Upper lobe of left lung (tissue), 4 donors: ENCODE measurements around the gene DIAPH3.

Source experiments
- CTCF ChIP-seq, 6 experiments: fragments of 450-650 bp in 4 of 6; fragments of 200-600 bp in 2 of 6; sonication (generic) in 2 of 6; IDR thresholded peaks; one replicate each; pipeline ENCODE4 v1.5.1; 2016 to 2019; ENCODE audit warnings: antibody characterized with exemption in 6 of 6
- POLR2A ChIP-seq, 4 donors: fragments of 450-650 bp; IDR thresholded peaks; one replicate each; pipeline ENCODE4 v1.5.1; 2016 to 2017; ENCODE audit warnings: antibody characterized with exemption in 4 of 4, mild to moderate bottlenecking in 2 of 4

GRCh38 chr13:59658738-59659330 lies 504.9 kb downstream of the DIAPH3 start:
- no peak for TF ChIP-seq POLR2A (IDR thresholded peaks at IDR 0.05)
- TF ChIP-seq CTCF (IDR thresholded peaks at IDR 0.05), result no peak
